K562 (cell line): Measurements from ENCODE around the gene NDUFAF2. TPM values are rescaled to one million over a fixed set of nuclear protein-coding genes. Genes with fewer than 3 reads are reported as not detected.

Experiments used
- ATAC-seq: fragments of 200-7000 bp; cut with Tn5 transposase; 3 replicates; pipeline ENCODE4 v1.9.1; 2020; ENCODE audit warnings: moderate library complexity
- BruUV-seq: library from RNA; stranded (reverse); fragments of 400-500 nt; replicated peaks from 2 replicates; lab custom pipeline; 2021; lab: Mats Ljungman, UMichigan
- CTCF ChIA-PET: fragments of 300-600 bp; formaldehyde crosslinking; extraction: SDS; loops from one replicate; lab custom pipeline; 2021; ENCODE audit warnings: low intra/inter-chr PET ratio; lab: Yijun Ruan, JAX
- POLR2A ChIA-PET: fragments of 300-600, 350-650 bp; sonication (Branson Sonifier 250); formaldehyde crosslinking; extraction: SDS; loops from one replicate; lab custom pipeline; 2021; ENCODE audit warnings: antibody characterized with exemption, inconsistent platforms; lab: Yijun Ruan, JAX
- DNase-seq, 4 experiments: peaks; one replicate each; pipeline versions ENCODE4 v3.0.0 to v3.0.0-alpha.2; 2011 to 2018; ENCODE audit warnings: low spot score in 3 of 4, mixed read lengths in 3 of 4; ENCODE audit errors: extremely low read depth in 1 of 4
- FAIRE-seq: peaks from 2 replicates; lab custom pipeline; 2011; peaks lifted over from hg19 to GRCh38; lab: Jason Lieb, UNC
- H2AFZ ChIP-seq: 2 replicates; pipeline ENCODE4 v1.6.0; 2011; ENCODE audit warnings: low read depth, low read length, control low read depth, inconsistent platforms
- H3K27ac ChIP-seq: fragments of 200-600 bp; 3 replicates; pipeline ENCODE4 v1.8.0; 2011; ENCODE audit warnings: low read depth, mild to moderate bottlenecking, control low read depth, inconsistent platforms, low read length, moderate library complexity, mixed read lengths; ENCODE audit errors: extremely low read depth
- H3K27me3 ChIP-seq, 2 experiments: fragments of 300-600 bp in 1 of 2; 2 replicates in 1 of 2; 3 replicates in 1 of 2; pipeline versions ENCODE4 v1.6.0 to v1.8.0; 2011; ENCODE audit warnings: inconsistent platforms in 2 of 2, low read length in 2 of 2, mild to moderate bottlenecking in 1 of 2, mixed read lengths in 1 of 2, moderate library complexity in 1 of 2; ENCODE audit not compliant: control insufficient read depth in 2 of 2, insufficient read depth in 2 of 2
- H3K36me3 ChIP-seq: fragments of 300-600 bp; 3 replicates; pipeline ENCODE4 v1.8.0; 2011; ENCODE audit warnings: mild to moderate bottlenecking, low read length, inconsistent platforms; ENCODE audit not compliant: control insufficient read depth, insufficient read depth
- H3K4me1 ChIP-seq, 2 experiments: fragments of 200-600 bp in 1 of 2; replicated peaks in 1 of 2; 2 replicates in 1 of 2; 3 replicates in 1 of 2; pipeline versions ENCODE4 v1.5.1 to v1.8.0; 2011; ENCODE audit warnings: inconsistent platforms in 2 of 2, low read length in 2 of 2, mild to moderate bottlenecking in 1 of 2, mixed read lengths in 1 of 2, moderate library complexity in 1 of 2; ENCODE audit not compliant: control insufficient read depth in 2 of 2, insufficient read depth in 2 of 2
- H3K4me2 ChIP-seq: 2 replicates; pipeline ENCODE4 v1.6.1; 2011; ENCODE audit warnings: low read length, control low read depth, inconsistent platforms, mixed read lengths; ENCODE audit not compliant: insufficient read depth
- H3K4me3 ChIP-seq: fragments of 200-600 bp; sonication (generic), shearing (Covaris generic); 2 replicates; pipeline ENCODE4 v1.5.1; 2016; ENCODE audit warnings: control low read depth, inconsistent platforms
- H3K79me2 ChIP-seq: fragments of 200-600 bp; 3 replicates; pipeline ENCODE4 v1.8.0; 2011; ENCODE audit warnings: low read length, inconsistent platforms; ENCODE audit not compliant: control insufficient read depth, insufficient read depth
- H3K9ac ChIP-seq, 2 experiments: 2 replicates each; pipeline versions ENCODE4 v1.6.0 to v1.6.1; 2011; ENCODE audit warnings: low read depth in 2 of 2, low read length in 2 of 2, control low read depth in 1 of 2, inconsistent platforms in 1 of 2, mild to moderate bottlenecking in 1 of 2, mixed read lengths in 1 of 2; ENCODE audit not compliant: insufficient read depth in 1 of 2
- H3K9me1 ChIP-seq: one replicate; pipeline ENCODE4 v1.6.0; 2011; ENCODE audit warnings: inconsistent platforms, mild to moderate bottlenecking, low read length, moderate library complexity; ENCODE audit not compliant: control insufficient read depth, insufficient read depth
- H3K9me3 ChIP-seq: replicated peaks from 2 replicates; pipeline ENCODE4 v1.5.1; 2011; ENCODE audit warnings: low read depth, low read length, inconsistent platforms; ENCODE audit not compliant: control insufficient read depth, insufficient read depth
- H4K20me1 ChIP-seq: replicated peaks from 2 replicates; pipeline ENCODE4 v1.6.1; 2011; ENCODE audit warnings: low read length, inconsistent platforms, mixed read lengths; ENCODE audit not compliant: control insufficient read depth, insufficient read depth
- FOXJ2 ChIP-seq: fragments of 200-800 bp; sonication (Bioruptor generic); IDR thresholded peaks from 2 replicates; pipeline ENCODE4 v1.6.1; 2016; ENCODE audit warnings: missing genetic modification characterization, missing compliant biosample characterization
- GTF2E2 ChIP-seq: fragments of 200-800 bp; sonication (Bioruptor generic); IDR thresholded peaks from 2 replicates; pipeline ENCODE4 v1.6.1; 2016; ENCODE audit warnings: missing genetic modification characterization, missing compliant biosample characterization
- KLF1 ChIP-seq: fragments of 450-650 bp; IDR thresholded peaks from 2 replicates; pipeline ENCODE4 v1.6.1; 2016; ENCODE audit warnings: missing genetic modification characterization, missing compliant biosample characterization
- KLF10 ChIP-seq: fragments of 250-450 bp; sonication (Bioruptor Pico); IDR thresholded peaks from 2 replicates; pipeline ENCODE4 v1.6.1; 2021; ENCODE audit warnings: matching md5 sums
- PPARD ChIP-seq: fragments of 250-450 bp; sonication (Bioruptor Pico); IDR thresholded peaks from 2 replicates; pipeline ENCODE4 v1.8.0; 2022; ENCODE audit warnings: inconsistent platforms, mild to moderate bottlenecking, moderate library complexity
- SMAD3 ChIP-seq: fragments of 450-650 bp; formaldehyde crosslinking; conservative IDR thresholded peaks from 2 replicates; pipeline ENCODE4 v1.4.0; 2020; ENCODE audit warnings: mild to moderate bottlenecking
- U2AF2 ChIP-seq: fragments of 200-400 bp; formaldehyde crosslinking; optimal IDR thresholded peaks from 2 replicates; pipeline ENCODE3; 2017; ENCODE audit warnings: low read depth, mild to moderate bottlenecking, low read length
- ZBTB5 ChIP-seq: fragments of 450-650 bp; IDR thresholded peaks from 2 replicates; pipeline ENCODE4 v1.6.1; 2017; ENCODE audit warnings: antibody characterized with exemption
- WGBS: fragments of 100-300 bp; shearing (Covaris generic); methylation state at CpG from one replicate; pipeline ENCODE4 v1.1.6; 2016; ENCODE audit warnings: low coverage, mixed read lengths; ENCODE audit not compliant: insufficient coverage; ENCODE audit errors: missing lambda C conversion rate; 5-methylcytosine and 5-hydroxymethylcytosine counted together
- in situ Hi-C: fragments of 300-500 bp; cut with MboI; formaldehyde crosslinking; loops from 4 replicates; pipeline ENCODE4 v1.15.0; 2018; ENCODE audit warnings: inconsistent platforms, mixed read lengths
- intact Hi-C: fragments of 100-400 bp; cut with micrococcal nuclease; formaldehyde crosslinking; loops from 2 replicates; pipeline ENCODE4 v1.14.2; 2022
- polyA plus RNA-seq, 8 experiments: library from polyadenylated mRNA; depleted of rRNA in 4 of 8; stranded (reverse) in 5 of 8; unstranded in 3 of 8; fragments of >200 nt; fragmentation: Nextera tagmentation in 2 of 8; fragmentation: Illumina TruSeq in 1 of 8; extraction: Ambion mirVana in 2 of 8; extraction: Trizol in 1 of 8; gene quantifications; 2 replicates each; pipeline versions ENCODE4 v1.2.1 to v1.2.3, GENCODE V29; 2011 to 2014; ENCODE audit warnings: inconsistent platforms in 1 of 8, missing spikeins in 1 of 8
- total RNA-seq, 7 experiments: library from RNA; depleted of rRNA in 6 of 7; stranded (reverse); fragments of >200 nt in 6 of 7; fragmentation: Illumina TruSeq in 2 of 7; extraction: Trizol in 2 of 7; gene quantifications; 2 replicates each; pipeline versions ENCODE4 v1.2.1 to v1.2.3, GENCODE V29; 2011 to 2021; ENCODE audit warnings: low replicate concordance in 1 of 7

Gene NDUFAF2
- total and polyA plus RNA-seq, 9 of the 15 experiments (the other 6 are each of a cell fraction or from before 2014, with no cell fraction given) = 56.0 to 155 (median 95.9) TPM

DNA sequence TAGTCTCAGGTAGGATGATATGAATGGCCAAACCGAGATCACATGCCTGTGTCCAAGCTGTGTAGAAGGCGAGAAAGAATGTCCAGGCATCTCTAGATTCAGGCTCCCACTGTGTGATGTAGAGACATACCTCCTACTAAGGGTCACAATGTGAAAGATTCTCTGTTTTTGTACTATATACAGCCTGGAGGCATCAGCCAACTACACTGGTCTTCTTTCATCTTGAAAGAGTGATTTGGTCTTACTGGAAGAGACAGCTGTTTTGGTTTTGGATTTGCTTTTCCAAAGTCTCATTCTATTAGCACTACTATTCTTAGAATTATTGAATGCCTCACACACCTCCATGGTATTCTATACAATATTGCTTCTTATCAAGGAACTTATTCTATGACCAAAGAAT, 26.5 kb upstream of the NDUFAF2 start:
- H3K9me3 ChIP-seq = no peaks in the 10 kb centered on the region
- in situ Hi-C loops = loop anchor here (25.0 kb wide), 1 partner anchor 1106 kb away; no protein-coding TSS in a partner anchor
- H3K4me1 ChIP-seq = no peaks in the 10 kb centered on the region
- CTCF ChIA-PET = no interaction called here
- H3K27ac ChIP-seq = no peak overlapping the region
- peaks cover 40% of the 10 kb centered on the region for H3K36me3 ChIP-seq
- no peaks in the 10 kb centered on the region for H3K9me1 ChIP-seq
- H3K9ac ChIP-seq = no peak overlapping the region
- H3K4me3 ChIP-seq = no peak overlapping the region
- H4K20me1 ChIP-seq = no peaks in the 10 kb centered on the region
- no peaks in the 10 kb centered on the region for H3K79me2 ChIP-seq
- no peaks in the 10 kb centered on the region for H3K27me3 ChIP-seq
- ATAC-seq (no peak), FAIRE-seq (no peak), DNase-seq (no peak)
- no TSS peak for BruUV-seq
- TF ChIP-seq KLF1 (tag) (no peak), U2AF2 (no peak), ZBTB5 (no peak), SMAD3 (CRISPR knock-in tag) (no peak), FOXJ2 (tag) (no peak), KLF10 (CRISPR knock-in tag) (no peak), GTF2E2 (tag) (no peak), PPARD (CRISPR knock-in tag) (no peak)
- intact Hi-C loops = no loop called here
- no peak overlapping the region for H2AFZ ChIP-seq
- no peak overlapping the region for H3K4me2 ChIP-seq
- POLR2A ChIA-PET = no interaction called here
- WGBS = 95% methylated on average over 2 of the region's 2 CpGs
